Neural crest cell (in vitro differentiated cells): ENCODE results near the gene NECTIN1. TPM values are rescaled to one million over a fixed set of nuclear protein-coding genes. Genes with fewer than 3 reads are reported as not detected.
A peak's percentile ranks its signal among the peaks of the same experiment; 100 is the strongest.

Experiments used
- DNase-seq: peaks from one replicate; pipeline ENCODE4 v3.0.0; 2021; ENCODE audit warnings: low read depth, mixed read lengths, low spot score
- H3K27ac Mint-ChIP-seq: one replicate; pipeline ENCODE4 v1.8.0; 2021; ENCODE audit warnings: mild to moderate bottlenecking, mixed read lengths; ENCODE audit not compliant: unreplicated experiment
- H3K27me3 Mint-ChIP-seq: 2 replicates; pipeline ENCODE4 v1.8.0; 2021; ENCODE audit warnings: low read depth, mild to moderate bottlenecking, mixed read lengths
- H3K36me3 Mint-ChIP-seq: 2 replicates; pipeline ENCODE4 v1.8.0; 2021; ENCODE audit warnings: low read depth, mild to moderate bottlenecking, mixed read lengths
- H3K4me1 Mint-ChIP-seq: 2 replicates; pipeline ENCODE4 v1.8.0; 2021; ENCODE audit warnings: mixed read lengths
- H3K4me3 Mint-ChIP-seq: one replicate; pipeline ENCODE4 v1.8.0; 2021; ENCODE audit warnings: mild to moderate bottlenecking, mixed read lengths
- H3K9me3 Mint-ChIP-seq: 2 replicates; pipeline ENCODE4 v1.8.0; 2021; ENCODE audit warnings: mixed read lengths
- CTCF ChIP-seq: fragments of 200-600 bp; sonication (generic); conservative IDR thresholded peaks from 2 replicates; pipeline ENCODE4 v1.5.0; 2021; ENCODE audit warnings: antibody characterized with exemption, mild to moderate bottlenecking
- total RNA-seq: library from RNA; stranded (reverse); gene quantifications from 2 replicates; pipeline ENCODE4 v1.2.1, GENCODE V29; 2021

The NECTIN1 gene
- total RNA-seq, 1 donor from 2014 or later = 49.2 TPM

DNA sequence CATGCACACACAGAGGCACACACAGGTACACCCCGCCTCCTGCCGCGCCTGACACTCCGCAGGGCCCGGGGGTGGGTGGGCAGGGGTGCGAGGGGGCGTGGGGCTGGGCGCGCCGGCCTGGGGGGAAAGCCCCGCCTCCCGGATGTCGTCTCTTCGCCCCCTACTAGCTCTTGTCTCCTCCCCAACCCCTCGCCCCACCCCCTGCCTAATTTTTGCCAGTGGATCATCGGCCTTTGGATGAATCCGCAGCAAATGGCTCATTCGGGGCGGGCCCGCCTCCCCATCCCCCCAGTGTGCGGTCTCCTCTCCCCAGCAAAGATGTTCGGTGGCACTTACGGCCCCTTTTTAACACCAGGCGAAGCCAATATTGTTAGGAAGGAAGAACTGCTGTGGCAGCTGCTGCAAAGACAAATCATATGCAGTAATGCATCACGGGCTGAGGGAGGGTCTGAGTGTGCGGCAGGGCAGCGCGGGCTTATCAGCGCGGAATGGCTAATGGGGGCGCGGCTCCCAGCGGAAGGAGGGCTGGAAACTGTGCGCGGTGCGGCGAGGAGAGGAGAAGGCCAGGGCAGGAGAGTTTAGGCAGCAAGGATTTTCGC lies 13.4 kb upstream of the NECTIN1 start:
- Mint-ChIP-seq H3K4me3 (peak overlapping the region; percentile 78), H3K4me1 (peaks cover 17% of the 10 kb centered on the region), H3K36me3 (no peaks in the 10 kb centered on the region), H3K9me3 (no peaks in the 10 kb centered on the region), H3K27ac (peak overlapping the region; percentile 89), H3K27me3 (peaks cover 15% of the 10 kb centered on the region)
- TF ChIP-seq CTCF = no peak
- DNase-seq = peak; percentile 55

DNA sequence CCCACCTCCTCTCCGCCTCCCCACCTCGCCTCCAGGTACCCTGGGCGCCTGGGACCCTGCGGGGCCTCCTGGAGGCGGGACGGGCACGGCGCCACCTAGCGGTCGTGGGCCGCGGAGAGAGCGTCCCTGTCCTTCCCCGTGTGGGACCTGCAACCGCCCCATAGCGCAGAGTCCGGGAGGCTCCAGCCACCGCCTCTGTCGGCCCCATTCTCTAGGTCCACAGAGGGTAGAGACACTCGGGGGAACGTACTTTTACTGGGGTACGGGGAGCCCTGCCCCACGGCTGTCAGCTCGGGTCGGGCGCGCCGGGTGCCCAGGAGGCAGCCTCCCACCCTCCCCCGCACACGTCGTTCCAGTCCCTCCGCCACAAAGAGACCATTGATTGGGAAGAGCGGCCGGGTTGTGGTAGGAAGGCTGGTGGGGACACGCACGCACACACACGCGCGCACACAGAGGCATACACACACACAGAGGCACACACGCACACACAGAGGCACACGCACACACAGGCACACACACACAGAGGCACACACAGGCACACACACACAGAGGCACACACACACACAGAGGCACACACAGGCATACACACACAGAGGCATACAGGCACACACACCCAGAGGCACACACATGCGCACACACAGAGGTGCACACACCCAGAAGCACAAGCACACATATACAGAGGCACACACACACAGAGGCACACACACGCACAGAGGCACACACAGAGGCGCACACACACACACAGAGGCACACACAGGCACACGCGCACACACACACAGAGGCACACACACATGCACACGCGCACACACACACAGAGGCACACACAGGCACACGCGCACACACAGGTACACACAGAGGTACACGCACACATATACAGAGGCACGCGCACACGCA lies 12.6 kb upstream of the NECTIN1 start:
- Mint-ChIP-seq H3K4me1 (peaks cover 17% of the 10 kb centered on the region), H3K27me3 (peaks cover 15% of the 10 kb centered on the region), H3K4me3 (peak overlapping the region; percentile 74), H3K36me3 (no peaks in the 10 kb centered on the region), H3K9me3 (no peaks in the 10 kb centered on the region), H3K27ac (no peak overlapping the region)
- peak; percentile 89 for TF ChIP-seq CTCF
- peak; percentile 73 for DNase-seq

- H3K36me3 Mint-ChIP-seq = no peaks in the 10 kb centered on the region
- peaks cover 15% of the 10 kb centered on the region for H3K27me3 Mint-ChIP-seq
- H3K27ac Mint-ChIP-seq = no peak overlapping the region
- H3K4me3 Mint-ChIP-seq = no peak overlapping the region
- no peak for DNase-seq
- no peaks in the 10 kb centered on the region for H3K9me3 Mint-ChIP-seq
- H3K4me1 Mint-ChIP-seq = peaks cover 17% of the 10 kb centered on the region
- TF ChIP-seq CTCF = no peak
Measured at GRCh38 chr11:119739975-119740374, 11.0 kb upstream of the NECTIN1 start.

DNA sequence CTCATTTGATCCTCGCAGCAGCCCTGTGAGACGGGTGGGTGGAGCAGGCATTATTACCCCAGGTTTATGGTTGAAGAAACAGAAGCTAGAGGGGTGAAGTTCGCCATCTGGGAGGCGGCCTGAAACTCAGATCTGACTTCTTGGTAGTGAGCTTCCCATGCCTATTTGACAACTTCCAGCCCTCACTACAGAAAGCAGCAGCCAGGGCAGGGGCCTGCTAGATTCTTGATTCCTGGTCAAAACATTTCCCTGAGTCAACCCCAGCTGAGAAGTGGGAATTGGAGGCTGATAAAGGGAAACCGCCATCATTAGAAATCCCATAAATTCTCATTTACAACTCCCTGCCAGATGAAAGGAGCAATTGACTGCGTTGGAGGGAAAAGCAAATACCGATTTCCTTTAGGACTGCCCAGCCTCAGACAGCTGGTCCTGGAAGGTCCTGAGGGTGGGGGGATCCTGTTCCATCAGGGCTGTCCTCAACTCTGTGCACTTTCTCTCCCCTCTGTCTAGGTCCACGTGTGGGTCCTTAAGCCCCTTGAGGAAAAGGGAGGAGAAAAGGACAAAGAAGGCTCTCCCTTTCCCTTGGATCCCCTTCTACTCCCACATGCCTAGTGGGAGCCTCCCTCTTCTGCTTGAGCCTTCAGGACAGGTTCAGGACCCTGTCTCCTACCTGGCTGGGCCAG lies 10.2 kb upstream of the NECTIN1 start:
- no peak overlapping the region for H3K4me3 Mint-ChIP-seq
- no peak for TF ChIP-seq CTCF
- H3K9me3 Mint-ChIP-seq = no peaks in the 10 kb centered on the region
- no peaks in the 10 kb centered on the region for H3K36me3 Mint-ChIP-seq
- H3K27me3 Mint-ChIP-seq = peaks cover 15% of the 10 kb centered on the region
- no peak for DNase-seq
- peaks cover 17% of the 10 kb centered on the region for H3K4me1 Mint-ChIP-seq
- no peak overlapping the region for H3K27ac Mint-ChIP-seq

- H3K36me3 Mint-ChIP-seq = no peaks in the 10 kb centered on the region
- H3K27me3 Mint-ChIP-seq = peaks cover 21% of the 10 kb centered on the region
- no peak overlapping the region for H3K27ac Mint-ChIP-seq
- no peak overlapping the region for H3K4me3 Mint-ChIP-seq
- no peak for TF ChIP-seq CTCF
- no peak for DNase-seq
- H3K9me3 Mint-ChIP-seq = no peaks in the 10 kb centered on the region
- peaks cover 17% of the 10 kb centered on the region for H3K4me1 Mint-ChIP-seq
Measured at GRCh38 chr11:119738059-119738439, 9.0 kb upstream of the NECTIN1 start.
